ENCODE measurements around the gene KRT86.

The KRT86 gene

DNA sequence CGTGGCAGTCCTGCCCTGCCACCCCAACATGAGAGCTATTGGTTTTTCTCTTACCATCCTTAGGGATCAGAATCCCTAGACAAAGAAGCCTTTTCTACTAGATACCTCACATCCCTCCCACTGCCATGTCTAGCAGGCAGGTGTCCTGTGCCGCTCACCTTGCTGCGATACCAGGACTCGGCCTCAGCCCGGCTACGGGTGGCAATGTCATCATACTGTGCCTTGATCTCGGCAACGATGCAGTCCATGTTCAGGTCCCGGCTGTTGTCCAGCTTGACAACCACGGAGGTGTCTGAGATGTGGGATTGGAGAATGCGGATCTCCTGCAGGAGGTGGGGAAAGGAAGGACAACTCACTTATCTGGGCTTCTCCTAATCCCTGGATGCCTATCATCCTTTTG is 42.3 kb downstream of the KRT86 start:
- peaks cover 15% of the 10 kb centered on the region; the same call in 1 of the 2 replicates for H3K27me3 ChIP-seq (ENCODE audit: insufficient read depth, low read length)
- no peak overlapping the region for H3K4me2 ChIP-seq (ENCODE audit: low read length)
- no peaks in the 10 kb centered on the region for H3F3A ChIP-seq (ENCODE audit: insufficient read depth, low read length)
- TF ChIP-seq, protein P1, sequence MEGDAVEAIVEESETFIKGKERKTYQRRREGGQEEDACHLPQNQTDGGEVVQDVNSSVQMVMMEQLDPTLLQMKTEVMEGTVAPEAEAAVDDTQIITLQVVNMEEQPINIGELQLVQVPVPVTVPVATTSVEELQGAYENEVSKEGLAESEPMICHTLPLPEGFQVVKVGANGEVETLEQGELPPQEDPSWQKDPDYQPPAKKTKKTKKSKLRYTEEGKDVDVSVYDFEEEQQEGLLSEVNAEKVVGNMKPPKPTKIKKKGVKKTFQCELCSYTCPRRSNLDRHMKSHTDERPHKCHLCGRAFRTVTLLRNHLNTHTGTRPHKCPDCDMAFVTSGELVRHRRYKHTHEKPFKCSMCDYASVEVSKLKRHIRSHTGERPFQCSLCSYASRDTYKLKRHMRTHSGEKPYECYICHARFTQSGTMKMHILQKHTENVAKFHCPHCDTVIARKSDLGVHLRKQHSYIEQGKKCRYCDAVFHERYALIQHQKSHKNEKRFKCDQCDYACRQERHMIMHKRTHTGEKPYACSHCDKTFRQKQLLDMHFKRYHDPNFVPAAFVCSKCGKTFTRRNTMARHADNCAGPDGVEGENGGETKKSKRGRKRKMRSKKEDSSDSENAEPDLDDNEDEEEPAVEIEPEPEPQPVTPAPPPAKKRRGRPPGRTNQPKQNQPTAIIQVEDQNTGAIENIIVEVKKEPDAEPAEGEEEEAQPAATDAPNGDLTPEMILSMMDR (IDR thresholded peaks at IDR 0.05; ENCODE audit: low read length): no peak
- TF ChIP-seq EZH2 (IDR thresholded peaks at IDR 0.05; ENCODE audit: borderline replicate concordance, low read length): no peak
- H3K79me2 ChIP-seq (ENCODE audit: insufficient read depth, low read length): no peaks in the 10 kb centered on the region
- no peaks in the 10 kb centered on the region for H4K20me1 ChIP-seq (ENCODE audit: insufficient read depth, low read length)
- H3K4me3 ChIP-seq (ENCODE audit: low read depth, low read length, poor library complexity, severe bottlenecking): no peak overlapping the region
- H3K36me3 ChIP-seq (ENCODE audit: insufficient read depth, low read length): no peaks in the 10 kb centered on the region
- no peaks in the 10 kb centered on the region for H3K4me1 ChIP-seq (ENCODE audit: insufficient read depth, low read length, severe bottlenecking)
- H3K9me3 ChIP-seq (ENCODE audit: low read length): no peaks in the 10 kb centered on the region
- H3K27ac ChIP-seq (ENCODE audit: low read depth, low read length, poor library complexity, severe bottlenecking): no peak overlapping the region
- H2AFZ ChIP-seq (ENCODE audit: low read length): no peak overlapping the region
- H3K9ac ChIP-seq (ENCODE audit: low read length): no peak overlapping the region
- H3K9me2 ChIP-seq (ENCODE audit: low read depth, low read length): no peaks in the 10 kb centered on the region

DNA sequence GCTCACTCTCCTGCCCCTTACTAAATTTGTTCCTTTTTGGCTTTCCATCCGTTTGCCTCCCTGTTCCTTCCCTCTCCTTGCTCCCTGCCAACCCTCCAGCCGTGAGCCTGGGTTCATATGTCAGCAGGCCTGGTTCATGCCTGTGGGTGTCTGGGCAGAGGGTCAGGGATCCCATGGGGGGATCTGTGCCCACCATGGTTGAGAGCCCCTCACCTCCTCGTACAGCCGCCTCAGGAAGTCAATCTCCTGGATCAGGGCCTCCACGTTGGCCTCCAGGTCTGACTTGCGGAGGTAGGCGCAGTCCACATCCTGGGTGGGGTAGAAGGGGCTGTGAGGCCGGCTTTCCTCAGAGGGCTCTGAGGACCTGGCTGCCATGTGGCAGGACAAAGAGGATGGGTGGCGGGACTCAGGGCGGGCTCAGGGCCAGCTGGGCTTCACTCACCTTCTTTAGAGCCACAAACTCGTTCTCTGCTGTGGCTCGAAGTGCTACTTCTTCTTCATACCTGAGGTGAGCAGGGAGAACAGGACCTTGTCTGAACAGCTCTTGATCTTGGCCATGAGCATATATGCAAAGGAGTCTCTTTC is 43.1 kb downstream of the KRT86 start:
- TF ChIP-seq, protein P1 (IDR thresholded peaks at IDR 0.05; ENCODE audit: low read length): no peak
- no peak for TF ChIP-seq EZH2 (IDR thresholded peaks at IDR 0.05; ENCODE audit: borderline replicate concordance, low read length)
- no peaks in the 10 kb centered on the region for H4K20me1 ChIP-seq (ENCODE audit: insufficient read depth, low read length)
- H2AFZ ChIP-seq (ENCODE audit: low read length): no peak overlapping the region
- H3K4me2 ChIP-seq (ENCODE audit: low read length): no peak overlapping the region
- no peak overlapping the region for H3K4me3 ChIP-seq (ENCODE audit: low read depth, low read length, poor library complexity, severe bottlenecking)
- H3K9ac ChIP-seq (ENCODE audit: low read length): no peak overlapping the region
- H3K9me3 ChIP-seq (ENCODE audit: low read length): no peaks in the 10 kb centered on the region
- H3K36me3 ChIP-seq (ENCODE audit: insufficient read depth, low read length): no peaks in the 10 kb centered on the region
- H3F3A ChIP-seq (ENCODE audit: insufficient read depth, low read length): no peaks in the 10 kb centered on the region
- no peaks in the 10 kb centered on the region for H3K4me1 ChIP-seq (ENCODE audit: insufficient read depth, low read length, severe bottlenecking)
- no peaks in the 10 kb centered on the region for H3K79me2 ChIP-seq (ENCODE audit: insufficient read depth, low read length)
- H3K9me2 ChIP-seq (ENCODE audit: low read depth, low read length): no peaks in the 10 kb centered on the region
- H3K27me3 ChIP-seq (ENCODE audit: insufficient read depth, low read length): peaks cover 15% of the 10 kb centered on the region; the same call in 1 of the 2 replicates
- H3K27ac ChIP-seq (ENCODE audit: low read depth, low read length, poor library complexity, severe bottlenecking): no peak overlapping the region

DNA sequence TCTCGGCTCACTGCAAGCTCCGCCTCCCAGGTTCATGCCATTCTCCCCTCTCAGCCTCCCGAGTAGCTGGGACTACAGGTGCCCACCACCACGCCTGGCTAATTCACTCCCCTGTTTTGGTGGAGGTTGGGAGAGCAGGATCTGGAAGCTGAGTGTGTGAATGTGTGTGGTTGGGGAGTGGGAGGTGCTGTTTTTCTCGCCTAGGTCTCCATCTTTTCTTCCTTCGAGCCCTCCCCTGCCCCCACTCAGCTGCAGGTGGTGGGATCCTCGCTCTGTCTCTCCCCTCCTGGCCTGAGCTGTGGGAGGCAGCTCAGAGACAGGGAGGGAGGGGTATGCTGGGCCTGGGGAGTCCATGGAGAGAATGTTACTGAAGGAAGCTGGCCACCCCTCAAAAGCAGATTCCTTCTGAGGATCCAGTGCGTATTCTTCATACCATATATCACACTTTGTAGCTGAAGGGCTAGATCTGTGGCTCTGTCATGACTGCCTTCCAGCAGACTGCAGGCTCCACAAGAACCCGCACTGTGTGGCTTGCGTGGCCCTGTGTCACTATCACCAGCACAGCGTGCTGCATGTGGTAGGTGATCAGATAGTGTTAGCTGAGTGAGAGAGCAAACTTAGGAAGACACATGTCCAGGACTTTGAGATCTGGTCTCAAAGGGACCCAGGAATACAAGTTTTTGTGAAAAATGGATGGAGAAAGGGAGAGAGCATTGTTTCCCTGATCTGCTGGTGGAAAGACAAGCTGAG is 44.0 kb downstream of the KRT86 start:
- Histone ChIP-seq H3K27me3 (ENCODE audit: insufficient read depth, low read length) (peaks cover 15% of the 10 kb centered on the region; the same call in 1 of the 2 replicates), H3K9me3 (ENCODE audit: low read length) (no peaks in the 10 kb centered on the region)

More for the DNA sequence above, 44.0 kb downstream of the KRT86 start:
- H3K4me3 ChIP-seq (ENCODE audit: low read depth, low read length, poor library complexity, severe bottlenecking): no peak overlapping the region
- H3K9ac ChIP-seq (ENCODE audit: low read length): no peak overlapping the region
- no peaks in the 10 kb centered on the region for H3K79me2 ChIP-seq (ENCODE audit: insufficient read depth, low read length)
- no peaks in the 10 kb centered on the region for H3K36me3 ChIP-seq (ENCODE audit: insufficient read depth, low read length)
- no peak overlapping the region for H2AFZ ChIP-seq (ENCODE audit: low read length)
- no peaks in the 10 kb centered on the region for H4K20me1 ChIP-seq (ENCODE audit: insufficient read depth, low read length)
- no peaks in the 10 kb centered on the region for H3K4me1 ChIP-seq (ENCODE audit: insufficient read depth, low read length, severe bottlenecking)
- no peak overlapping the region for H3K4me2 ChIP-seq (ENCODE audit: low read length)
- H3K27ac ChIP-seq (ENCODE audit: low read depth, low read length, poor library complexity, severe bottlenecking): no peak overlapping the region
- TF ChIP-seq, protein P1 (IDR thresholded peaks at IDR 0.05; ENCODE audit: low read length): no peak
- no peak for TF ChIP-seq EZH2 (IDR thresholded peaks at IDR 0.05; ENCODE audit: borderline replicate concordance, low read length)
- H3K9me2 ChIP-seq (ENCODE audit: low read depth, low read length): no peaks in the 10 kb centered on the region
- H3F3A ChIP-seq (ENCODE audit: insufficient read depth, low read length): no peaks in the 10 kb centered on the region

Data from OCI-LY1 (cell line).